ENCODE data around the gene GASK1A. TPM values are rescaled to one million over a fixed set of nuclear protein-coding genes. Genes with fewer than 3 reads are reported as not detected.

The GASK1A gene
- total and polyA plus RNA-seq, 2 experiments from 2014 or later: 2.6 to 11.1 TPM

DNA sequence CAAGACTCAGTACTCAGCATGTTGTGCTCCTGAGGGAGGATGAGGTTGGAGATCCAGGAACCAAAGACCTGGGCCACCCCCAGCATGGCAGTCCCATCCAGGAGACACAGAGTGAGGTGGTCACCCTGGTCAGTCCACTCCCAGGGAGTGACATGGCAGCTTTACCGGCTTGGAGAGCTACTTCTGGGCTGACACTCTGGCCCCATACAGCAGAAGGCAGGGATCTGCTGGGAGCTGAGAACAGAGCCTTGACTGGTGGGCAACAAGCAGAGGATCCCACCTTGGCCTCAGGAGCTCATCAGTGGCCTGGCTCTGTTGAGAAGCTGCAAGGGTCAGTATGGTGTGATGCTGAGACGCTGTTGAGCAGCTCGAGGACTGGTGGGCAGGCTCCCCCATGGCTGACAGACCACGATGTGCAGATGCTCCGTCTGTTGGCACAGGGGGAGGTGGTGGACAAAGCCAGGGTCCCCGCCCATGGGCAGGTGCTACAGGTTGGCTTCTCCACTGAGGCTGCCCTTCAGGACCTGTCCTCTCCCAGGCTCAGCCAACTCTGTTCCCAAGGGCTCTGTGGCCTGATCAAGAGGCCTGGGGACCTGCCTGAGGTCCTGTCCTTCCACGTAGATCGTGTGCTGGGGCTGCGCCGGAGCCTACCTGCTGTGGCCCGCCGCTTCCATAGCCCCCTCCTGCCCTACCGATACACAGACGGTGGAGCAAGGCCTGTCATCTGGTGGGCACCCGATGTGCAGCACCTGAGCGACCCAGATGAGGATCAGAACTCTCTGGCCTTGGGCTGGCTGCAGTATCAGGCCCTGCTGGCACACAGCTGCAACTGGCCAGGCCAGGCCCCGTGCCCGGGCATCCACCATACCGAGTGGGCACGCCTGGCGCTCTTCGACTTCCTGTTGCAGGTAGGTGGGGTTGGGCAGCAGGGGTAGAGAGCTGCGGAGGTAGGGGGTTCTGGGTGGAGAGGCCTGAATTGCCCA lies 53.8 kb downstream of the GASK1A start:
- Histone ChIP-seq H3F3A (replicated peaks; ENCODE audit: low read depth) (no peaks in the 10 kb centered on the region), H3K9me2 (ENCODE audit: insufficient read depth) (no peaks in the 10 kb centered on the region), H3K79me2 (replicated peaks; ENCODE audit: insufficient read depth) (no peaks in the 10 kb centered on the region), H2AFZ (no peak overlapping the region), H3K27me3 (ENCODE audit: insufficient read depth) (no peaks in the 10 kb centered on the region), H3K4me2 (no peak overlapping the region), H3K4me3 (no peak overlapping the region), H3K36me3 (ENCODE audit: insufficient read depth) (no peaks in the 10 kb centered on the region; the same call in 1 of the 2 replicates), H3K27ac (ENCODE audit: low read depth) (no peak overlapping the region), H4K20me1 (replicated peaks; ENCODE audit: insufficient read depth) (no peaks in the 10 kb centered on the region), H3K4me1 (ENCODE audit: insufficient read depth) (no peaks in the 10 kb centered on the region)
- no peak for DNase-seq (ENCODE audit: low spot score)
- H3K4me1 Mint-ChIP-seq: no peaks in the 10 kb centered on the region
- H3K27me3 Mint-ChIP-seq (ENCODE audit: insufficient read depth, low read depth, poor library complexity): peaks cover 5% of the 10 kb centered on the region
- ATAC-seq: no peak
- no peaks in the 10 kb centered on the region for H3K36me3 Mint-ChIP-seq (ENCODE audit: low read depth)
- H3K4me3 Mint-ChIP-seq: no peak overlapping the region
- TF ChIP-seq, protein P1, sequence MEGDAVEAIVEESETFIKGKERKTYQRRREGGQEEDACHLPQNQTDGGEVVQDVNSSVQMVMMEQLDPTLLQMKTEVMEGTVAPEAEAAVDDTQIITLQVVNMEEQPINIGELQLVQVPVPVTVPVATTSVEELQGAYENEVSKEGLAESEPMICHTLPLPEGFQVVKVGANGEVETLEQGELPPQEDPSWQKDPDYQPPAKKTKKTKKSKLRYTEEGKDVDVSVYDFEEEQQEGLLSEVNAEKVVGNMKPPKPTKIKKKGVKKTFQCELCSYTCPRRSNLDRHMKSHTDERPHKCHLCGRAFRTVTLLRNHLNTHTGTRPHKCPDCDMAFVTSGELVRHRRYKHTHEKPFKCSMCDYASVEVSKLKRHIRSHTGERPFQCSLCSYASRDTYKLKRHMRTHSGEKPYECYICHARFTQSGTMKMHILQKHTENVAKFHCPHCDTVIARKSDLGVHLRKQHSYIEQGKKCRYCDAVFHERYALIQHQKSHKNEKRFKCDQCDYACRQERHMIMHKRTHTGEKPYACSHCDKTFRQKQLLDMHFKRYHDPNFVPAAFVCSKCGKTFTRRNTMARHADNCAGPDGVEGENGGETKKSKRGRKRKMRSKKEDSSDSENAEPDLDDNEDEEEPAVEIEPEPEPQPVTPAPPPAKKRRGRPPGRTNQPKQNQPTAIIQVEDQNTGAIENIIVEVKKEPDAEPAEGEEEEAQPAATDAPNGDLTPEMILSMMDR (conservative IDR thresholded peaks at IDR 0.05; ENCODE audit: low read depth in 2 of 2): no peak
- TF ChIP-seq, protein P2, sequence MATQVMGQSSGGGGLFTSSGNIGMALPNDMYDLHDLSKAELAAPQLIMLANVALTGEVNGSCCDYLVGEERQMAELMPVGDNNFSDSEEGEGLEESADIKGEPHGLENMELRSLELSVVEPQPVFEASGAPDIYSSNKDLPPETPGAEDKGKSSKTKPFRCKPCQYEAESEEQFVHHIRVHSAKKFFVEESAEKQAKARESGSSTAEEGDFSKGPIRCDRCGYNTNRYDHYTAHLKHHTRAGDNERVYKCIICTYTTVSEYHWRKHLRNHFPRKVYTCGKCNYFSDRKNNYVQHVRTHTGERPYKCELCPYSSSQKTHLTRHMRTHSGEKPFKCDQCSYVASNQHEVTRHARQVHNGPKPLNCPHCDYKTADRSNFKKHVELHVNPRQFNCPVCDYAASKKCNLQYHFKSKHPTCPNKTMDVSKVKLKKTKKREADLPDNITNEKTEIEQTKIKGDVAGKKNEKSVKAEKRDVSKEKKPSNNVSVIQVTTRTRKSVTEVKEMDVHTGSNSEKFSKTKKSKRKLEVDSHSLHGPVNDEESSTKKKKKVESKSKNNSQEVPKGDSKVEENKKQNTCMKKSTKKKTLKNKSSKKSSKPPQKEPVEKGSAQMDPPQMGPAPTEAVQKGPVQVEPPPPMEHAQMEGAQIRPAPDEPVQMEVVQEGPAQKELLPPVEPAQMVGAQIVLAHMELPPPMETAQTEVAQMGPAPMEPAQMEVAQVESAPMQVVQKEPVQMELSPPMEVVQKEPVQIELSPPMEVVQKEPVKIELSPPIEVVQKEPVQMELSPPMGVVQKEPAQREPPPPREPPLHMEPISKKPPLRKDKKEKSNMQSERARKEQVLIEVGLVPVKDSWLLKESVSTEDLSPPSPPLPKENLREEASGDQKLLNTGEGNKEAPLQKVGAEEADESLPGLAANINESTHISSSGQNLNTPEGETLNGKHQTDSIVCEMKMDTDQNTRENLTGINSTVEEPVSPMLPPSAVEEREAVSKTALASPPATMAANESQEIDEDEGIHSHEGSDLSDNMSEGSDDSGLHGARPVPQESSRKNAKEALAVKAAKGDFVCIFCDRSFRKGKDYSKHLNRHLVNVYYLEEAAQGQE (IDR thresholded peaks at IDR 0.05; ENCODE audit: unreplicated experiment): no peak
- TF ChIP-seq CREB1 (CRISPR knock-in tag; IDR thresholded peaks at IDR 0.05; ENCODE audit: low read depth): no peak
- no peak for TF ChIP-seq EZH2 (IDR thresholded peaks at IDR 0.05; ENCODE audit: low read depth, unreplicated experiment)
- TF ChIP-seq JUNB (IDR thresholded peaks at IDR 0.05; ENCODE audit: unreplicated experiment): no peak
- TF ChIP-seq, protein P3, sequence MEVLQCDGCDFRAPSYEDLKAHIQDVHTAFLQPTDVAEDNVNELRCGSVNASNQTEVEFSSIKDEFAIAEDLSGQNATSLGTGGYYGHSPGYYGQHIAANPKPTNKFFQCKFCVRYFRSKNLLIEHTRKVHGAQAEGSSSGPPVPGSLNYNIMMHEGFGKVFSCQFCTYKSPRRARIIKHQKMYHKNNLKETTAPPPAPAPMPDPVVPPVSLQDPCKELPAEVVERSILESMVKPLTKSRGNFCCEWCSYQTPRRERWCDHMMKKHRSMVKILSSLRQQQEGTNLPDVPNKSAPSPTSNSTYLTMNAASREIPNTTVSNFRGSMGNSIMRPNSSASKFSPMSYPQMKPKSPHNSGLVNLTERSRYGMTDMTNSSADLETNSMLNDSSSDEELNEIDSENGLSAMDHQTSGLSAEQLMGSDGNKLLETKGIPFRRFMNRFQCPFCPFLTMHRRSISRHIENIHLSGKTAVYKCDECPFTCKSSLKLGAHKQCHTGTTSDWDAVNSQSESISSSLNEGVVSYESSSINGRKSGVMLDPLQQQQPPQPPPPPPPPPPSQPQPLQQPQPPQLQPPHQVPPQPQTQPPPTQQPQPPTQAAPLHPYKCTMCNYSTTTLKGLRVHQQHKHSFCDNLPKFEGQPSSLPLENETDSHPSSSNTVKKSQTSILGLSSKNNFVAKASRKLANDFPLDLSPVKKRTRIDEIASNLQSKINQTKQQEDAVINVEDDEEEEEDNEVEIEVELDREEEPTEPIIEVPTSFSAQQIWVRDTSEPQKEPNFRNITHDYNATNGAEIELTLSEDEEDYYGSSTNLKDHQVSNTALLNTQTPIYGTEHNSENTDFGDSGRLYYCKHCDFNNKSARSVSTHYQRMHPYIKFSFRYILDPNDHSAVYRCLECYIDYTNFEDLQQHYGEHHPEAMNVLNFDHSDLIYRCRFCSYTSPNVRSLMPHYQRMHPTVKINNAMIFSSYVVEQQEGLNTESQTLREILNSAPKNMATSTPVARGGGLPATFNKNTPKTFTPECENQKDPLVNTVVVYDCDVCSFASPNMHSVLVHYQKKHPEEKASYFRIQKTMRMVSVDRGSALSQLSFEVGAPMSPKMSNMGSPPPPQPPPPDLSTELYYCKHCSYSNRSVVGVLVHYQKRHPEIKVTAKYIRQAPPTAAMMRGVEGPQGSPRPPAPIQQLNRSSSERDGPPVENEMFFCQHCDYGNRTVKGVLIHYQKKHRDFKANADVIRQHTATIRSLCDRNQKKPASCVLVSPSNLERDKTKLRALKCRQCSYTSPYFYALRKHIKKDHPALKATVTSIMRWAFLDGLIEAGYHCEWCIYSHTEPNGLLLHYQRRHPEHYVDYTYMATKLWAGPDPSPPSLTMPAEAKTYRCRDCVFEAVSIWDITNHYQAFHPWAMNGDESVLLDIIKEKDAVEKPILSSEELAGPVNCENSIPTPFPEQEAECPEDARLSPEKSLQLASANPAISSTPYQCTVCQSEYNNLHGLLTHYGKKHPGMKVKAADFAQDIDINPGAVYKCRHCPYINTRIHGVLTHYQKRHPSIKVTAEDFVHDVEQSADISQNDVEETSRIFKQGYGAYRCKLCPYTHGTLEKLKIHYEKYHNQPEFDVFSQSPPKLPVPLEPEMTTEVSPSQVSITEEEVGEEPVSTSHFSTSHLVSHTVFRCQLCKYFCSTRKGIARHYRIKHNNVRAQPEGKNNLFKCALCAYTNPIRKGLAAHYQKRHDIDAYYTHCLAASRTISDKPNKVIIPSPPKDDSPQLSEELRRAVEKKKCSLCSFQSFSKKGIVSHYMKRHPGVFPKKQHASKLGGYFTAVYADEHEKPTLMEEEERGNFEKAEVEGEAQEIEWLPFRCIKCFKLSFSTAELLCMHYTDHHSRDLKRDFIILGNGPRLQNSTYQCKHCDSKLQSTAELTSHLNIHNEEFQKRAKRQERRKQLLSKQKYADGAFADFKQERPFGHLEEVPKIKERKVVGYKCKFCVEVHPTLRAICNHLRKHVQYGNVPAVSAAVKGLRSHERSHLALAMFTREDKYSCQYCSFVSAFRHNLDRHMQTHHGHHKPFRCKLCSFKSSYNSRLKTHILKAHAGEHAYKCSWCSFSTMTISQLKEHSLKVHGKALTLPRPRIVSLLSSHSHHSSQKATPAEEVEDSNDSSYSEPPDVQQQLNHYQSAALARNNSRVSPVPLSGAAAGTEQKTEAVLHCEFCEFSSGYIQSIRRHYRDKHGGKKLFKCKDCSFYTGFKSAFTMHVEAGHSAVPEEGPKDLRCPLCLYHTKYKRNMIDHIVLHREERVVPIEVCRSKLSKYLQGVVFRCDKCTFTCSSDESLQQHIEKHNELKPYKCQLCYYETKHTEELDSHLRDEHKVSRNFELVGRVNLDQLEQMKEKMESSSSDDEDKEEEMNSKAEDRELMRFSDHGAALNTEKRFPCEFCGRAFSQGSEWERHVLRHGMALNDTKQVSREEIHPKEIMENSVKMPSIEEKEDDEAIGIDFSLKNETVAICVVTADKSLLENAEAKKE (CRISPR knock-in tag; IDR thresholded peaks at IDR 0.05): no peak
- TF ChIP-seq NANOG (IDR thresholded peaks at IDR 0.05; ENCODE audit: borderline replicate concordance): no peak
- no peak for TF ChIP-seq ZNF114 (CRISPR knock-in tag; IDR thresholded peaks at IDR 0.05)
- no peak for TF ChIP-seq STAT1 (IDR thresholded peaks at IDR 0.05; ENCODE audit: unreplicated experiment)
- TF ChIP-seq POLR2AphosphoS5 (IDR thresholded peaks at IDR 0.05; ENCODE audit: low read depth): no peak
- TF ChIP-seq EZH2phosphoT487 (IDR thresholded peaks at IDR 0.05; ENCODE audit: unreplicated experiment): no peak
- TF ChIP-seq, protein P4, sequence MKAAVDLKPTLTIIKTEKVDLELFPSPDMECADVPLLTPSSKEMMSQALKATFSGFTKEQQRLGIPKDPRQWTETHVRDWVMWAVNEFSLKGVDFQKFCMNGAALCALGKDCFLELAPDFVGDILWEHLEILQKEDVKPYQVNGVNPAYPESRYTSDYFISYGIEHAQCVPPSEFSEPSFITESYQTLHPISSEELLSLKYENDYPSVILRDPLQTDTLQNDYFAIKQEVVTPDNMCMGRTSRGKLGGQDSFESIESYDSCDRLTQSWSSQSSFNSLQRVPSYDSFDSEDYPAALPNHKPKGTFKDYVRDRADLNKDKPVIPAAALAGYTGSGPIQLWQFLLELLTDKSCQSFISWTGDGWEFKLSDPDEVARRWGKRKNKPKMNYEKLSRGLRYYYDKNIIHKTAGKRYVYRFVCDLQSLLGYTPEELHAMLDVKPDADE (IDR thresholded peaks at IDR 0.05): no peak
- TF ChIP-seq ZNF331 (CRISPR knock-in tag; IDR thresholded peaks at IDR 0.05; ENCODE audit: low read depth): no peak
- no peaks in the 10 kb centered on the region; the same call in 2 of the 3 replicates for H3K9me3 Mint-ChIP-seq
- H3K27ac Mint-ChIP-seq: no peak overlapping the region

Data from GM23338 (cell line).